Middle frontal gyrus (tissue), 1 donor: ENCODE results near the gene MOSPD2.

Experiments
- DNase-seq: peaks from one replicate; pipeline ENCODE4 v3.0.0-alpha.2; 2015; ENCODE audit warnings: low spot score; ENCODE audit errors: extremely low spot score

MOSPD2 gene

DNA sequence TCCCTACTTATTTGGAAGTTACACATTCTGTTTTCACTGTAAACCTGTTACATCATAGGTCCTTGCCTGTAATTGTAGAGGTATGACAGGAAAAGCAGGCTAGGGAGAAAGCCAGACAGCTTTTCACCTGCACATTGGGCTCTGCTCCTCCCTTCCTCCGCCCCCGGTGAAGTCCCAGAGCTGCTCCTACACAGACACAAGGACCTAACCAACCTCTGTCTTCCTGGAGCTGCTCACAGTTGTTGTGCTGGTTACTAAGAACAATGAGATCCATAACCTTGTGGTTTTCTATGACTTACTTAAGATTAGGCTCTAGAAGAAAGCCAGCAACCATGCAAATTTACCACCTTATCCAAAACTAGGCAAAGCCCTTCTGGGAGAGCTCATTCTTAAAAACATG lies 40.0 kb downstream of the MOSPD2 start:
- DNase-seq, result no peak

DNA sequence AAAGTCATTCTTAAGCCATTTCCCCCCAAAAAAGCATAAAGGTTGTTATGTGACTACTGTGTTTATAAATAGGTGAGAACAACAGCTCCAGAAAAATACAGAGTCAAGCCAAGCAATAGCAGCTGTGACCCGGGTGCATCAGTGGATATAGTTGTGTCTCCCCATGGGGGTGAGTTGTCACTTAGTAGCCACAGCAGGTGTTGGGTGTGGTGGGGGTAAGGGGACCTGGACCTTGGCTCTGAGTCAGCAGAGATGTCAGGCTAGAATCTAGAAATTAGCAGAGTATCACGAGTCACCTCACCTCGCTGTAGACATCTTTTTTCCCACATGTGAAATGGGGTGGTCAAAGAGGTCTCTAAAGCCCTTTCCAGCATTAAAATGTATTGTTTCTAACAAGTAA lies 42.4 kb downstream of the MOSPD2 start:
- no peak for DNase-seq

DNA sequence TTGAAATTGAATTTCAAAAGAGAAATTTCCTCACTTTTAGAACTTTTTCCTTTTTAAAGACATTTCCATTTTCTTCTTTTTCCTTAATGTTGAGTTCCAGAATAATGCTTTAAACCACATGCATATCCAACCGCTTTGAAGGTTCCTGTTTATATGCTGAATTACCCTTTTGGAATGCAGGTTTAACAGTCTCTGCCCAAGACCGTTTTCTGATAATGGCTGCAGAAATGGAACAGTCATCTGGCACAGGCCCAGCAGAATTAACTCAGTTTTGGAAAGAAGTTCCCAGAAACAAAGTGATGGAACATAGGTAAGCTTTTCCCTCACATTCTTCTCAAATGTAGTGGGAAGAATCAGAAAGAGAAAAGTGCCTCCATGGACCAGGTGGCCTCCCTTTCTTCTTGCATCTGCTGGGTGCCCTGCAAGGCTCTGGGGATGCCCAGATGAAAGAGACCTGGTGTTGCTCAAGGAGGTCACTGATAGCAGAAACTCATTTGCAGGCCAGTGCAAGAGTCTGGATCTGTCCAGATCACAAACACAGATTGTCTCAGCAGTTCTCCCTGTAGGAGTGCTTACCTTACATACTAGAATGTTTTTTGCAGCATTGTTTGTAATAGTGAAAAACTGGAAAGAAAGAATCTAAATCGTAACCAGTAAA lies 42.9 kb downstream of the MOSPD2 start:
- no peak for DNase-seq

DNA sequence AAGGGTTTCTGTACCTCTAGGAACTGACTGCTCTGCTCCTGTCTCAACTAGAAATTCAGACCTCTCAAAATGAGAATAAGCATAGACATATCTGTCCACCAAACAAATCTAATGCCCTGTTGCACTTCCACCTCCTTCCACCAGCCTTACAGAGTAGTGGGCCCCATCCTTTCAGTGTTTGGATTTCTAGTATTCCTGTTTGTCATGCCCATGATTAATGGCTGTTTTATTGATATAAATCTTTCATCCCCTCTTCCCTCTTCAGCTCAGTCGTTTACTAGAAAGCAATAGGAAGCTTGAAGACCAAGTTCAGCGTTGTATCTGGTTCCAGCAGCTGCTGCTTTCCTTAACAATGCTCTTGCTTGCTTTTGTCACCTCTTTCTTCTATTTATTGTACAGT lies 46.2 kb downstream of the MOSPD2 start:
- no peak for DNase-seq

DNA sequence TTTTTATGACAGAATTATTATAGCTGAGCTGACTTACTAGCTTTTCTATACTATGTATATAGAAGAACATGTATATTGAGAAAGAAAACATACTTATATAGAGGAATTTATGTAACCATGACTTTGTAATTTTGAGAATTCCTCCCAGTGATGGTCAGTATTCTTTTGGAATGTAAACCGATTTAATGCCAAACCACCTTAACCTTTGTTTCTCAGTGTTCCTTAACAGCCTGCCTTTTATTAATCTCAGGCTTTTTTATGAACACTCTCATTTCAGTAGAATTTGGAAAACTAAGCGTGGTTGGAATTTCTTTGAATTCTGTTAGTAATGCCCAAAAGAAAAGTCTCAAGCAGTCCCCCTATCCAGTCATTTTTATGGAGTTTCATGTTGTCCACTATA lies 47.0 kb downstream of the MOSPD2 start:
- no peak for DNase-seq

DNA sequence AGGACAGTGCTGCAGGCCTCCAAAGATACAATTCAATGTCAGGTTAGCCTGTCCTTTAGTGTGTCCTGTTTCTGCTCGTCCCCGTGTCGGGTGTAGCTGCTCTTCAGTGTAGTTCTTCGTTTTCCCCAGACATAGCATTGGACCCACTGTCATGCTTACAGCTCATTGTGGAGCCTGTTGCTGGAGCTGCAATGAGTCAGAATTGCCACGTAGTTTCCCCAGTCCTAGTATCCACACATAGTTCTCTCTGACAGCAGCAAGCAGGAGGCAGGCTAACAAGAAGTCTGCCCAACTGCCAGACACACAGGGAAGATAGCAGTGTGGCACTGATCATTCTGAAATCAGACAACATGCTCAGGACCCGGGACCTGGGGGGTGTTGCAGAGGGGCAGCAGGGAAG lies 49.2 kb downstream of the MOSPD2 start:
- no peak for DNase-seq

DNA sequence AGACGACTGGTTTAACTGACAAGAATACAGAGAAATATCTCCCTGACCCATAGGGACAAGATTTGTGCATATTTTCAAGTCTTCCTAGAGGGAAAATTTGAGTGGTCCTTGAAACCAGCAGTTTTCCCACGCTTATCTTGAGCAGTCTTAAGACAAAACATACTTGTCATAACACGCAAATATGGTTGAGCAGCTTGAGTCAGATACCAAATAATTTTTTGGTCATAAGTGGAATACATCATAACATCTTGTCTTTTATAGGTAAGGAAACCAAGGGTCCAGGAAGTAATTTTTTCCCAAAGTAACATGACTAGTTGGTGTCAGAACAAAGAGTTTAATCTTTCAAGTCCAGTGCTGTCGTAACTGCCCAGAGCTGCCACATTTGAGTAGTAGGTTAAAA lies 50.5 kb downstream of the MOSPD2 start:
- no peak for DNase-seq

DNA sequence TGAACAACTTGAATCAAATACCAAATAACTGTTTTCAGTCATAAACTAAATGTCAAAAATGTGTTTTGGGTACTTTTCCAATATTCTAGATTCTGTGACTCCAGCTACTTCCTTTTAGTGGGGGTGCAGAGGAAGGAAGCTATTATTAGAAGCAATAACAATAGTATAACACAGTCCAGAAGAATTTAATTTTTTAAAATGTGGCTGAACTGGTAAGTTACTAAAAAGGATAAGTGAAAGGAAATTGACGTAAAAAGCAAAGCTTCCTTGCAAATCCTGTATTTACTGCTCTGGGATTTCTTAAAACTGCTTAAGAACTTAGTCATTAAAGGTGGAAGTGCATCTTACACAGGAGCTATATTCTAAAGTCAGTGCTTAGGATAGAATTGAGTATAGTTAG lies 53.2 kb downstream of the MOSPD2 start:
- DNase-seq, result no peak

DNA sequence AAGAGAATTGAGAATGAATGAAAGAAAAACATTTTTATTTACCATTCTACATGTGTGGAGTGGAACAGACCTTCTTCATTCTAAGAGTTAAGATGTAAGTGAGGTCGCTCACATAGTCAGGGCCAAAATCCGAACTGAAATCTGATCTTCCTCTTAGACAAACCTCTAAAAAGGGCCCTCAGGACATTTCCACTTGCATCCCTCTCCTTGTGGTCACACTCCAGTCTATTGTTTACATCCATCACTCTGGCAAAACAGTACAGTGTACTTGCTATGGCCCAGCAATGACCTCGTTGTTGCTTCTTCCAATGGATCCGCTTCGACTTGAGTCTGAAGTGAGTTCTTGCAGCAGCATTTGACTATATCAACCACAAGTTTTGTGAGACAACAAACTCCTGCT lies 54.2 kb downstream of the MOSPD2 start:
- no peak for DNase-seq

DNA sequence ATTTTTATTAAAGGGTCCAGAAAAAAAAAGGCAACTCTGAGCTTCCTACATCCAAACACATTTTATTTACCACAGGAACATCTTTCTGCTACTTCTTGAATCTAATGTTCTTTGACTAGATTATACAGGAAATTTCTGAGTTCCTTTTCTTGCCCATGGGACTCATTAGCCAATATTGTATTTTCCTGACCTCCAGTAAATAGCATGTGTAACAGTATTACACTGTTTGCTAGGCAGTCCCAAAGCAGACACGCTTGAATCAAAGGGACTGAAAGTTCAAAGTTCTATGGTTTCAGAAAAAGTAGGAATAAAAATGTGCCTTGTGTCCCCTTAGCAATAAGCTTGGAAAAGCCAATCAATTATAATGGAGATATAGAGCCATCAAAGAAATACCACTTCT lies 57.4 kb downstream of the MOSPD2 start:
- no peak for DNase-seq

DNA sequence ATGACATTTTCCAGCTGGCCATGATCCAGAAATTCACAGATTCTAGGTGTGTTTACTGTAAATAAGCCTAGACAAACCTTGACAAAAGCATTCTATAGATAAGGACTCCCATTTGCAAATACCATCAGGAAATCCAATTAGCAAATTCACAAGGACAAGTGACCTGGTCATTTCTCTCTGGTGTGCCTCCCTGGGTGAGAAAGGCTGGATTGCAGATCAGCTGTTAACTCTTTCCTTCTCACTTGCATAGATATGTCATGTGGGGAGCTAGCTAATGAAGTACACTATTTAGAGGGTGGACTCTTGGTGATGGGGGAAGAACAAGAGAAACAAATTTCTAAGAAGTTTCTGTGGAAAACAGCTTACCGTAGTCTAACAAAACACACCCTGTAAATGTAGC lies 58.9 kb downstream of the MOSPD2 start:
- DNase-seq, result no peak

DNA sequence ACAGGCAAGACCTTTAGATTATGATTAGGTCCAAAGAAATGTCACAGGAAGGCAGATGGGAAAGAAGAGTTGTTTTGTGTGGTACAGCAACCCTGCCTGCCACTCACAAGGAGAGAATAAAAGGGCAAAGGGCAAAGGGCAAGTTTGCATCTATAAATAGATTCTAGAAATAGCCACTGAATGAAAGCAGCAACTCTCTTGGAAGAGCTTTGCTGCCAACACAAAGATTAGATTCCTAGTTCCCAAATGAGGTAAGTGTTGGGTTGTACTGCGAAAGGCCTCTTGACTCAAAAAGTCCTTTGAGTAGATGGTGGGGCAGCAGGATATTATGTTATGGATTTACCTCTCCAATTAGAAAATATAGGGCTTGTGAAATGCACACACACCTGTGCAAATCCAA lies 61.2 kb downstream of the MOSPD2 start:
- no peak for DNase-seq

DNA sequence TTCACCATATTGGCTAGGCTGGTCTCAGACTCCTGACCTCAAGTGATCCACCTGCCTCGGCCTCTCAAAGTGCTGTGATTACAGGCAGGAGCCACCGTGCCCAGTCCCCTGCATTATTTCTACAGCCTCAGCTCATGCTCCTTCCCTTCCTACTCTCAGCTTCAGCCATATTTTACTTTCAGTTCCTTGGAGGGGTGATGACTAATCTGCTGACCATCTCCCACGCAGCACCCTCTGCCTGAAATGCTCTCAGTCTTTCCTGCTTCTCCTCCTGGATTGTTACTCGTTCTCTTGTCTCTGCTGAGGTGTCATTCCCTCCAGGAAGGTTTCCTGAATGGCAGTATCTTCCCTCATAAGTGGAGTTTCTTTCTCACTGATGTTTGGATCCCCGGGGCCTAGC lies 63.3 kb downstream of the MOSPD2 start:
- DNase-seq, result no peak

DNA sequence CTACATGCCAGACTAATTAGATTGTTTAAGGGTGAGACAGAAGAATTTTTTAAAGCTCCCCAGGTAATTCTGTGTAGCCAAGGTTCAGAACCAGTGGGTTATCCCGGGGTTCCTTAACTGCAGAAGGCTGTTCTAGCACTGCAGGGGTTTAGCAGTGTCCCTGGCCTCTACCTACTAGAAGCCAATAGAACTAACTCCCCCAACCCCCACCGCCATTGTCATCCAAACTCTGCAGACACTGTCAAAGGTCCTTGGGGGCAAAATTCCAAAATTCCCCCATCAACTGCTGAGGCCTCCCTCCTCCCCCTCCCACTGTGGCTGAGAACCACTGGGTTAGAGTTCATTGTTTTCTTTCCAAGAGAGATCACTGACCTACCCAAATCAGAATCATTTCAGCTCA lies 66.4 kb downstream of the MOSPD2 start:
- no peak for DNase-seq

DNA sequence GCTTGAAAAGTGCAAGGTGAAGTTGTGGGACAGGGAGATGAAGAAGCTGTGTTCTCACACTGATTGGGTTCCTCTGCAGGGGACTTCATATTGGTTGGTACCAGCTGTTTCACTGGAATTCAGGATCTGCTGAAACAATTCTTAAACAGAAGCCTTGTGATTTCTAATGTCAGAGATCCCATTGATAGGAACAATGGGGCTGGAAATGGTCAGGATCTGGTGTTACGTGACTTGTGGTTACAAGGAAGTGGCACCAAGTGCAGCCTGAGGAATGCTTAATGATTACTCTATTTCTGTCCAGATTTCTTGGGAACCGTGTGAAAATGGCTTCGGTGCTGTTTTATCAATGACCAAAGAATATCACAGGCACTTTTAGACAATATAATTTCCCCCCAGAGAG lies 68.1 kb downstream of the MOSPD2 start:
- no peak for DNase-seq

DNA sequence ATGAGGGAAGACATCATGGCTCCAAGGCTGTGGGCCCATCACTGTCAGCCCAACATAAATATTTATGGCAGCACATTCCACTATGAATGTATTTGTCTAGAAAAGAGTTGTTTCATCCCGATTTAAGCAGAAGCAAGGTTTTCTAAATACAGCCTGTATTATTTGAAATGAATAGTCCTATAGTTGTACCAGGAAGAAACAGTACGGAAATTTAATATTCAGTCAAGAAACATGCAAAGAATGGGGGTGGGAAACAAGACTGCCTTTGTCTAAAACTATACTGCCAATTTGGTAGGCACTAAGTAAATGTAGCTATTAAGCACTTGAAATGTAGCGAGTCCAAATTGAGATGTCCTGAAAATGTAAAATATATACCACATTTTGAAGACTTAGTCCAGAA lies 69.1 kb downstream of the MOSPD2 start:
- DNase-seq, result no peak

DNA sequence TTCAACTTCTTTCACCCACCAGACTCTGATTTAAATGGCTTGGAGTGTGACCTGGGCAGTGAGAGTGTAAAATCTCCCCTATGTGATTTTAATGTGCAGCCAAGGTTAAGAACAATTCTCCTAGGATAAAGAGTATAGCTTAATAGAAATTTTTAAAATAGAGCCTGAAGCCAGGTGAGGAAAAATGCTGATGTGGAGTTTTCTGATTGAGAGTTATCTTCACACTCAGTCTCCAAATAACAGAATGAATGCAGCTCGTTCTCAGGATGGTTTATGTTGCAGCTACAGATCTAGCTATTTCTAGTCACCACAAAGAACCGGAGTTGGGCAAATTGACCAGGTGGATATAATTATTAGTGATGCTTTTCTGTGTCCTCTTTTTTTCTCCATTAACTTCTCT lies 70.7 kb downstream of the MOSPD2 start:
- no peak for DNase-seq

DNA sequence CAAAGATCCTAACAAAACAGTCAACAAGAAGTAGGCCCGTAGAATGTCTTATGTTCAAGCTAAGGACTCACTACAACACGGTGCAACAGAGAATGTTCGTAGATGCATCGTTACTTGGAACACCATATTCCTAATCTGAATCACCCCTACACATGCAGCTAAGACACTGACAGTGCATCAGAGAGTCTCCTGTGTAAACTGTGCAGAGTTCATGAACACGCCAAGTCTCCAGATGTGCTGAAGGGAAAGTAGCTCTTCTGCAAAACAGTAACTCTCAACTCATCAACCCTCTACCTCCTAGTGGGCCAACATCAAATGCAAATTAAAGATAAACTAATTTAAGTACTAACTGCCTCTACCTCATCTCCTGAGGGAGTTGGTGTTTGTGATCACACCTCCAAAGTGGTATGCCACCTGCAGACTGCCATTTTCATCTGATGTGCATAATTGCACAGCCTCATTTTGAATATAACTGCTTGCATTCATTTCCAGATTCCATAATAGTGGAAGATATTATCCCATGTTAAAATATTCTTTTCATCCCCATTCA lies 73.5 kb downstream of the MOSPD2 start:
- no peak for DNase-seq

DNA sequence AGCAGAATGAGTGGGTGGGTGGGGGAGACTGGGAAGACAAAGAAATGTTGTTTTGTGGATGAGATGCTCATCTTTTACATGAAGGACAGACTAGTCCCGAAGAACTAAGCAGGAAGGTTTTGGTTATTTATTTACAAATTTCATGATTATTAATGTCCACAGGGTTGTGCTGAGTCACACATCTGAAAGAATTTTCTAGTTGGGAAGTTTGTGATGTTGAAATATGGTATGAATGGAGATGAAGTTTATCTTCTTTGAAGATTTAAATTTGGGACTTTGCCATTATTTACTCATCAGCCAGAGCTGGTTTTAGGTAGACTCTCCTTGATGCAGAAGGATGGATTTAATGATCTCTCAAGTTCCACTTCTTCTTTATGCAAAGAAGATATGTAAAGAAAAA lies 75.5 kb downstream of the MOSPD2 start:
- DNase-seq, result no peak

DNA sequence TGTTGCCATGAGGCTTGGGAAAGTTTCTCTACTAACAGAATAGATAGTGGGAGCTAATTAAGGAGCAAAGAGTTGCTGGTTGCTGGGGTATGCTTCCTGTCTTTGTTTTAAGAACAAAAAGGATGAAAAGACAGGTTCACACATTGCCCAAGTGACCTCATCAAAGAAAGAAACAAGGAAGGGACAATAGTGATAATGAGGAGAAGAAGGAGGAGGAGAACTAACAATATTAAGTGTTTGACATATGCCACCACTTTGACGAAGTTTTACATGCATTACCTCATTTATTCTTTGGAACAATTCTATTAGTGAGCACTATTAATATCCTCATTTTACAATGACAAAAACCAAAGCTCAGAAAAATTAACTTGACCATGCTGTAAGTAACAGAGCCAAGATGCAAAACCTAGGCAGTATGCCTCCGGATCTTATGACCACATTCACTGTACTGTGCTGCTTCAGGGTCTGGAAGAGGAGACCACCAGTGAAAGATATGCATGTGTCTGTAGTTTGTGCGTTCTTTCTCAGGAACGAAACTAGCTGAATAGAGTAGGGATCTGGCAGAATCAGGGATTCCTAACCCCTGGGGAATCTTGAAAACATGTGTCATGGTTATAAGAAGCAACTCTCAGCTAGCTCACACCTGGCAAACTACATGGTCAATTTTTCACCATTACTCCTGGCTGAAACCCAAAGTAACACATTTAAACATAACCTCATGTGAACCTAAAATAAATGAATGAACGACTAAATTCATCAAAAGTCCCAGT lies 83.8 kb downstream of the MOSPD2 start:
- no peak for DNase-seq

DNA sequence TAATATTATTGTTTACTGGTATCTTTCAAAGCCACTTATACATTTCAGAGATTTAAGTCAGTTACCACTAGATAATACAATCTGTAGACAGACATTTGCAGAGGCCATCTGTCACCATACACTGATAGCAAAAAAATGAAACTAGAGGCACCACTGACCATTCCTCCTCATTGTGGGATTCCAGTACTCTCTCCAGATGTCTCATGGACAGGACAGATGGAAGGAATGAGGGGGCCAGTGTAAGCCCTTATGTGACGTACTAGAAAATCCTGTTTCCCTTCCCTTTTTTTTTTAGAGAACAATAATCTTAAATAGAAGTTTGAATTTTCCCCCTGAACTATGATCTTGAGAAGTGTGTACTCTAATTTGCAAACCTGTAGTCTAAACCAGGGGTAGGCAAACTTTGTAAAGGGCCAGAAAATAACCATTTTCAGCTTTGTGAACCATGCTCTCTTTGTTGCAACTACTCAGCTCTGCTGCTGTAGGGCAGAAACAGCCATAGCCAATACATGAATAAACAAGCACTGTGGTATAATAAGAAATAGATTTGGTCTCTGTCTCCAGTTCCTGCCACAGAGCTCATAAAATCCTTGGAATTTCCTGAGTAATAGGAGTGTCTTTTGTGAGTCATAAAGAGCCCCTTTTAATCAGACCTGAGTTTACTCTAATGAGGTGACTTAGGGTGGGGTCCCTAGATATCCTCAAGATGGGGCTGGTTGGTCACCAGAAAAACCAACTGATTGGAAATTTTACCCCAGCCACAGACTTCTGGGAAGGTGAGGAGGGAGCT lies 90.4 kb downstream of the MOSPD2 start:
- DNase-seq, result no peak

DNA sequence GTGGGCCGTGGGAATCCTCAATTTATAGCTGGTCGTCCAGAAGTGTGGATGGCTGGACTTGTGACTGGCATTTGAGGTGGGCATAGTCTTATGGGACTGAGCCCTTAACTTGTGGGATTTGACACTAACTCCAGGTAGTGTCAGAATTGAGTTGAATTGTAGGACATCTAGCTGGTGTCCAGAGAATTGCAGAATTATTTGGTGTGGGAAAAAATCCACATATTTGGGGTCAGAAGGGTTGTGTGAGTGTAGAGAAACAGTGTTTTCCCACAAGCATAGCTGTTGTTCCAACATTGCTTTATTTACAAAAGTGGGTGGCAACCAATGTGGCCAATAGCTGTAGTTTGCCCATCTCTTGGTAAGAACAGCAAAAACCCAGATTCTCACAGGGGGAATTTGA lies 91.3 kb downstream of the MOSPD2 start:
- no peak for DNase-seq
